SJSA1 (cell line): ENCODE results near the gene RBM44. TPM values are rescaled to one million over a fixed set of nuclear protein-coding genes. Genes with fewer than 3 reads are reported as not detected.
"Not testable (repeated sequence)": the region's sequence is repeated elsewhere in the genome, so short reads cannot be mapped to it uniquely, and the experiment has no call there.

Experiments used
- DNase-seq, 2 experiments: peaks; one replicate each; pipeline ENCODE4 v3.0.0-alpha.2; 2015 to 2020; ENCODE audit warnings: low spot score in 2 of 2, low read depth in 1 of 2
- H3K27ac ChIP-seq: fragments of 250-450 bp; sonication (Bioruptor Pico); 2 replicates; pipeline ENCODE4 v1.5.1; 2020; ENCODE audit warnings: mild to moderate bottlenecking, moderate library complexity
- H3K27me3 ChIP-seq: fragments of 250-450 bp; sonication (Bioruptor Pico); replicated peaks from 2 replicates; pipeline ENCODE4 v1.5.1; 2020; ENCODE audit warnings: mild to moderate bottlenecking, moderate library complexity
- H3K36me3 ChIP-seq: fragments of 250-450 bp; sonication (Bioruptor Pico); 2 replicates; pipeline ENCODE4 v1.5.1; 2020; ENCODE audit warnings: mild to moderate bottlenecking
- H3K4me1 ChIP-seq: fragments of 250-450 bp; sonication (Bioruptor Pico); replicated peaks from 2 replicates; pipeline ENCODE4 v1.6.1; 2021; ENCODE audit warnings: mild to moderate bottlenecking
- H3K4me3 ChIP-seq: fragments of 250-450 bp; sonication (Bioruptor Pico); 2 replicates; pipeline ENCODE4 v1.5.1; 2020; ENCODE audit warnings: mild to moderate bottlenecking
- H3K9me3 ChIP-seq: fragments of 250-450 bp; sonication (Bioruptor Pico); replicated peaks from 2 replicates; pipeline ENCODE4 v1.5.1; 2020; ENCODE audit warnings: mild to moderate bottlenecking
- total RNA-seq: library from RNA; depleted of rRNA; stranded (reverse); fragments of >200 nt; shearing (Covaris generic); gene quantifications from 2 replicates; pipeline ENCODE4 v1.2.3, GENCODE V29; 2014

RBM44 gene
- total RNA-seq, 1 experiment from 2014 or later = 0.08 TPM

GRCh38 chr2:237801466-237801865 lies 2.9 kb downstream of the RBM44 start:
- no peaks in the 10 kb centered on the region for H3K36me3 ChIP-seq
- no peak overlapping the region for H3K27ac ChIP-seq
- H3K4me1 ChIP-seq = no peaks in the 10 kb centered on the region
- no peaks in the 10 kb centered on the region for H3K9me3 ChIP-seq
- no peak for DNase-seq
- H3K4me3 ChIP-seq = no peak overlapping the region
- H3K27me3 ChIP-seq = 0 out of 2 replicates have a peak, but pooled peaks cover 5% of the 10 kb centered on the region

GRCh38 chr2:237806334-237806733 lies 7.8 kb downstream of the RBM44 start:
- H3K27ac ChIP-seq = no peak overlapping the region
- no peaks in the 10 kb centered on the region for H3K9me3 ChIP-seq
- DNase-seq = no peak

GRCh38 chr2:237815637-237816036 lies 17.1 kb downstream of the RBM44 start:
- Histone ChIP-seq H3K36me3 (no peaks in the 10 kb centered on the region), H3K4me3 (no peak overlapping the region), H3K4me1 (no peaks in the 10 kb centered on the region), H3K27me3 (peaks cover 54% of the 10 kb centered on the region), H3K27ac (no peak overlapping the region), H3K9me3 (no peaks in the 10 kb centered on the region)
- DNase-seq = no peak

More at GRCh38 chr2:237806334-237806733, 7.8 kb downstream of the RBM44 start:
- Histone ChIP-seq H3K4me1 (no peaks in the 10 kb centered on the region), H3K27me3 (peaks cover 20% of the 10 kb centered on the region; the same call in 1 of the 2 replicates), H3K36me3 (no peaks in the 10 kb centered on the region), H3K4me3 (no peak overlapping the region)

GRCh38 chr2:237816531-237816930 lies 18.0 kb downstream of the RBM44 start:
- DNase-seq = no peak
- Histone ChIP-seq H3K9me3 (no peaks in the 10 kb centered on the region), H3K27ac (no peak overlapping the region), H3K4me3 (no peak overlapping the region), H3K36me3 (no peaks in the 10 kb centered on the region), H3K27me3 (peaks cover 52% of the 10 kb centered on the region), H3K4me1 (no peaks in the 10 kb centered on the region)

GRCh38 chr2:237818066-237818473 lies 19.5 kb downstream of the RBM44 start:
- no peak overlapping the region for H3K27ac ChIP-seq
- peaks cover 43% of the 10 kb centered on the region for H3K27me3 ChIP-seq

GRCh38 chr2:237819231-237819630 lies 20.7 kb downstream of the RBM44 start:
- peaks cover 36% of the 10 kb centered on the region for H3K27me3 ChIP-seq
- no peaks in the 10 kb centered on the region for H3K36me3 ChIP-seq
- H3K4me1 ChIP-seq = no peaks in the 10 kb centered on the region
- H3K4me3 ChIP-seq = no peak overlapping the region
- H3K27ac ChIP-seq = no peak overlapping the region
- no peaks in the 10 kb centered on the region for H3K9me3 ChIP-seq
- DNase-seq = no peak

More at GRCh38 chr2:237818066-237818473, 19.5 kb downstream of the RBM44 start:
- H3K4me3 ChIP-seq = no peak overlapping the region
- H3K9me3 ChIP-seq = no peaks in the 10 kb centered on the region
- no peaks in the 10 kb centered on the region for H3K36me3 ChIP-seq
- no peaks in the 10 kb centered on the region for H3K4me1 ChIP-seq
- DNase-seq = no peak

GRCh38 chr2:237820421-237820820 lies 21.8 kb downstream of the RBM44 start:
- Histone ChIP-seq H3K36me3 (no peaks in the 10 kb centered on the region), H3K27me3 (peaks cover 30% of the 10 kb centered on the region), H3K4me1 (no peaks in the 10 kb centered on the region), H3K9me3 (no peaks in the 10 kb centered on the region), H3K27ac (no peak overlapping the region), H3K4me3 (no peak overlapping the region)
- DNase-seq = no peak

- no peak for DNase-seq
- H3K36me3 ChIP-seq = no peaks in the 10 kb centered on the region
- no peak overlapping the region for H3K4me3 ChIP-seq
- H3K9me3 ChIP-seq = no peaks in the 10 kb centered on the region
- peaks cover 19% of the 10 kb centered on the region for H3K27me3 ChIP-seq
- H3K4me1 ChIP-seq = no peaks in the 10 kb centered on the region
- H3K27ac ChIP-seq = no peak overlapping the region
Measured at GRCh38 chr2:237823544-237823943, 25.0 kb downstream of the RBM44 start.

GRCh38 chr2:237824085-237824484 lies 25.5 kb downstream of the RBM44 start:
- no peak overlapping the region for H3K4me3 ChIP-seq
- H3K27me3 ChIP-seq = peaks cover 25% of the 10 kb centered on the region
- DNase-seq = no peak
- no peaks in the 10 kb centered on the region for H3K9me3 ChIP-seq
- no peaks in the 10 kb centered on the region for H3K4me1 ChIP-seq
- H3K27ac ChIP-seq = no peak overlapping the region
- no peaks in the 10 kb centered on the region for H3K36me3 ChIP-seq

- DNase-seq = no peak
- Histone ChIP-seq H3K9me3 (no peaks in the 10 kb centered on the region), H3K4me1 (no peaks in the 10 kb centered on the region), H3K4me3 (no peak overlapping the region), H3K27ac (no peak overlapping the region), H3K36me3 (no peaks in the 10 kb centered on the region), H3K27me3 (peaks cover 25% of the 10 kb centered on the region)
Measured at GRCh38 chr2:237827421-237827987, 28.9 kb downstream of the RBM44 start.

GRCh38 chr2:237830522-237830921 lies 31.9 kb downstream of the RBM44 start:
- Histone ChIP-seq H3K9me3 (no peaks in the 10 kb centered on the region; the same call in 1 of the 2 replicates), H3K27ac (no peak overlapping the region), H3K4me3 (no peak overlapping the region), H3K4me1 (no peaks in the 10 kb centered on the region), H3K36me3 (no peaks in the 10 kb centered on the region), H3K27me3 (peaks cover 25% of the 10 kb centered on the region)
- no peak for DNase-seq

GRCh38 chr2:237833546-237833945 lies 35.0 kb downstream of the RBM44 start:
- Histone ChIP-seq H3K4me1 (no peaks in the 10 kb centered on the region), H3K27ac (no peak overlapping the region), H3K9me3 (no peaks in the 10 kb centered on the region; the same call in 1 of the 2 replicates), H3K27me3 (peaks cover 17% of the 10 kb centered on the region; the same call in 1 of the 2 replicates), H3K36me3 (no peaks in the 10 kb centered on the region), H3K4me3 (no peak overlapping the region)
- DNase-seq = no peak

GRCh38 chr2:237835372-237835771 lies 36.8 kb downstream of the RBM44 start:
- Histone ChIP-seq H3K4me1 (no peaks in the 10 kb centered on the region), H3K4me3 (no peak overlapping the region), H3K9me3 (no peaks in the 10 kb centered on the region; the same call in 1 of the 2 replicates), H3K27ac (no peak overlapping the region), H3K27me3 (peaks cover 6% of the 10 kb centered on the region; the same call in 1 of the 2 replicates), H3K36me3 (no peaks in the 10 kb centered on the region)
- no peak for DNase-seq

- peaks cover 13% of the 10 kb centered on the region; the same call in 1 of the 2 replicates for H3K27me3 ChIP-seq
- no peak for DNase-seq
- peaks cover 3% of the 10 kb centered on the region; the same call in 1 of the 2 replicates for H3K9me3 ChIP-seq
- H3K4me1 ChIP-seq = no peaks in the 10 kb centered on the region; the same call in 1 of the 2 replicates
- no peaks in the 10 kb centered on the region for H3K36me3 ChIP-seq
- no peak overlapping the region for H3K4me3 ChIP-seq
- H3K27ac ChIP-seq = no peak overlapping the region
Measured at GRCh38 chr2:237841051-237841450, 42.5 kb downstream of the RBM44 start.

GRCh38 chr2:237848940-237849339 lies 50.4 kb downstream of the RBM44 start:
- not testable (repeated sequence) for H3K4me3 ChIP-seq, DNase-seq, H3K4me1 ChIP-seq, H3K27me3 ChIP-seq, H3K9me3 ChIP-seq, H3K36me3 ChIP-seq, H3K27ac ChIP-seq
